22Rv1 (cell line): ENCODE data around the gene PIK3R1.

Source experiments
- H3K27ac ChIP-seq: fragments of 450-650 bp; 2 replicates; pipeline ENCODE4 v1.5.1; 2017
- CTCF ChIP-seq: fragments of 450-650 bp; IDR thresholded peaks from 2 replicates; pipeline ENCODE4 v1.5.1; 2017; ENCODE audit warnings: mild to moderate bottlenecking
- ZFX ChIP-seq: fragments of 450-650 bp; IDR thresholded peaks from 2 replicates; pipeline ENCODE4 v1.6.1; 2017; ENCODE audit warnings: antibody characterized with exemption, borderline replicate concordance

PIK3R1 gene

GRCh38 chr5:68216245-68217046, 890 bp downstream of the PIK3R1 start:
- TF ChIP-seq ZFX (no peak), CTCF (no peak)
- peak overlapping the region; percentile 92 for H3K27ac ChIP-seq

GRCh38 chr5:68217047-68217355, 1.4 kb downstream of the PIK3R1 start:
- TF ChIP-seq CTCF (no peak), ZFX (no peak)
- H3K27ac ChIP-seq = no peak overlapping the region; the same call in 1 of the 2 replicates

GRCh38 chr5:68217528-68217927, 2.0 kb downstream of the PIK3R1 start:
- TF ChIP-seq CTCF (no peak), ZFX (no peak)
- no peak overlapping the region for H3K27ac ChIP-seq

GRCh38 chr5:68219161-68219816, 3.7 kb downstream of the PIK3R1 start:
- H3K27ac ChIP-seq = no peak overlapping the region
- TF ChIP-seq ZFX = no peak
- TF ChIP-seq CTCF = no peak

- TF ChIP-seq ZFX (no peak), CTCF (no peak)
- H3K27ac ChIP-seq = no peak overlapping the region
Observed at GRCh38 chr5:68220260-68220659, 4.7 kb downstream of the PIK3R1 start.

GRCh38 chr5:68220914-68221313, 5.4 kb downstream of the PIK3R1 start:
- H3K27ac ChIP-seq = no peak overlapping the region
- no peak for TF ChIP-seq ZFX
- no peak for TF ChIP-seq CTCF

GRCh38 chr5:68221488-68221887, 5.9 kb downstream of the PIK3R1 start:
- no peak for TF ChIP-seq CTCF
- TF ChIP-seq ZFX = no peak
- H3K27ac ChIP-seq = no peak overlapping the region
